ENCODE results near the gene NELFA. TPM values are rescaled to one million over a fixed set of nuclear protein-coding genes. Genes with fewer than 3 reads are reported as not detected.

NELFA gene
- total RNA-seq, 4 donors from 2014 or later: 22.0 to 80.4 (median 31.8) TPM

DNA sequence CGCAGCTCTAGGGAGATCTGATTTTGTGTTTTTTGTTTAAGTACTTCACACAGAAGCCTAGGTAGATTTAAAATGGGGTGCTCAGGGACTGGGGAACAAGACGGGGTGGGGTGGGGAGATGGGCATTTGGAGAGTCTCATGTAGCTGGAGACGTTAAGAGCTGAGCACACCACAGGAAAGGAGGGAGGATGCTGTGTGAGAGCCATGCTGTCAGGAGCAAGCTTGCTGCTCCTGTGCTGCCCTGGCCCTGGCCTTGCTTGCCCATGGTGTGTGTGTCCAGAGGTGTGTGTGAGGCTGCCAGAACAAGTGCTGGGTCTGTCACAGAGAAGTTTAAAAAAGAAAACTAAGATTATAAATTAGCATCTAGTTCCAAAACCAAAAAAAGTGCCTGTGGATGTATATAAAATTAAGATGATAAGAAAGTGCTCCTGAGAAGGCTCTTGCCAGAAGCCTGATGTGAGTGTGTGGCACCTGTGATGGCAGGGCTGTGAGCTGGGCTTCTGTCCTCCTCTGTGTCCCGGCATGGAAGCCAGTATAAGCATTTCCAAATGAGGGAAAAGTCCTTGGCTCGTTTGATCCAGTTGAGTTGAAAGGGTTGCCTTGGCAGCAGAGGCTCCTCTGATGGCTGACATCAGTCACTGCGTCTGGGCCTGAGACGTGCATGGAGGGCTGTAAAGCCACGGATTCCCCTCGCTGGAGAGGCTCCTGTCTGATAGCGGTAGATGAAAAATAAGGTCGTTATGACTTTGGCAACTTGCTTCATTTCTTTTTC is 63.5 kb downstream of the NELFA start:
- H3K27ac ChIP-seq: no peak overlapping the region
- H3K36me3 ChIP-seq: peaks cover 0 to 22% (median 7%) of the 10 kb centered on the region in 4 donors
- no peaks in the 10 kb centered on the region for H3K4me1 ChIP-seq
- H3K4me3 ChIP-seq: no peak overlapping the region
- TF ChIP-seq, protein P1, sequence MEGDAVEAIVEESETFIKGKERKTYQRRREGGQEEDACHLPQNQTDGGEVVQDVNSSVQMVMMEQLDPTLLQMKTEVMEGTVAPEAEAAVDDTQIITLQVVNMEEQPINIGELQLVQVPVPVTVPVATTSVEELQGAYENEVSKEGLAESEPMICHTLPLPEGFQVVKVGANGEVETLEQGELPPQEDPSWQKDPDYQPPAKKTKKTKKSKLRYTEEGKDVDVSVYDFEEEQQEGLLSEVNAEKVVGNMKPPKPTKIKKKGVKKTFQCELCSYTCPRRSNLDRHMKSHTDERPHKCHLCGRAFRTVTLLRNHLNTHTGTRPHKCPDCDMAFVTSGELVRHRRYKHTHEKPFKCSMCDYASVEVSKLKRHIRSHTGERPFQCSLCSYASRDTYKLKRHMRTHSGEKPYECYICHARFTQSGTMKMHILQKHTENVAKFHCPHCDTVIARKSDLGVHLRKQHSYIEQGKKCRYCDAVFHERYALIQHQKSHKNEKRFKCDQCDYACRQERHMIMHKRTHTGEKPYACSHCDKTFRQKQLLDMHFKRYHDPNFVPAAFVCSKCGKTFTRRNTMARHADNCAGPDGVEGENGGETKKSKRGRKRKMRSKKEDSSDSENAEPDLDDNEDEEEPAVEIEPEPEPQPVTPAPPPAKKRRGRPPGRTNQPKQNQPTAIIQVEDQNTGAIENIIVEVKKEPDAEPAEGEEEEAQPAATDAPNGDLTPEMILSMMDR (IDR thresholded peaks at IDR 0.05): no peak
- TF ChIP-seq POLR2A (IDR thresholded peaks at IDR 0.05) (no peak), EP300 (IDR thresholded peaks at IDR 0.05; ENCODE audit: low read depth) (no peak), POLR2AphosphoS5 (IDR thresholded peaks at IDR 0.05) (no peak)
- no peaks in the 10 kb centered on the region for H3K27me3 ChIP-seq
- in situ Hi-C loops (cut with MboI; ENCODE audit: low pct_ligation_motif_present in 1 of 4, low pct_unique_long_range_greater_than_20kb in 1 of 4, low sequenced_read_pairs in 3 of 4): no loop called here
- intact Hi-C loops (cut with DNase I; ENCODE audit: low total_unique reads): no loop called here
- no peak for DNase-seq
- no peaks in the 10 kb centered on the region for H3K9me3 ChIP-seq
- WGBS, 2 donors (ENCODE audit: low coverage in 1 of 2): 81 to 86% methylated on average over 2 to 11 of the region's 11 CpGs

GRCh38 chr4:1943928-1944327 is 64.8 kb downstream of the NELFA start:
- in situ Hi-C loops (cut with MboI; ENCODE audit: low pct_ligation_motif_present in 1 of 4, low pct_unique_long_range_greater_than_20kb in 1 of 4, low sequenced_read_pairs in 3 of 4): no loop called here
- H3K4me3 ChIP-seq: no peak overlapping the region
- WGBS, 2 donors (ENCODE audit: low coverage in 1 of 2): 92 to 96% methylated on average over 7 of the region's 7 CpGs

GRCh38 chr4:1940566-1940965 is 68.2 kb downstream of the NELFA start:
- Histone ChIP-seq H3K27ac (no peak overlapping the region), H3K36me3 (peaks cover 0 to 30% (median 10%) of the 10 kb centered on the region in 4 donors)

More at GRCh38 chr4:1943928-1944327, 64.8 kb downstream of the NELFA start:
- Histone ChIP-seq H3K4me1 (no peaks in the 10 kb centered on the region), H3K27me3 (no peaks in the 10 kb centered on the region), H3K36me3 (peaks cover 0 to 30% (median 10%) of the 10 kb centered on the region in 4 donors), H3K27ac (no peak overlapping the region), H3K9me3 (no peaks in the 10 kb centered on the region)
- intact Hi-C loops (cut with DNase I; ENCODE audit: low total_unique reads): no loop called here
- TF ChIP-seq POLR2AphosphoS5 (IDR thresholded peaks at IDR 0.05) (no peak), EP300 (IDR thresholded peaks at IDR 0.05; ENCODE audit: low read depth) (no peak), POLR2A (IDR thresholded peaks at IDR 0.05) (no peak)
- TF ChIP-seq, protein P1 (IDR thresholded peaks at IDR 0.05): no peak
- DNase-seq: no peak

More at GRCh38 chr4:1940566-1940965, 68.2 kb downstream of the NELFA start:
- intact Hi-C loops (cut with DNase I; ENCODE audit: low total_unique reads) (no loop called here), in situ Hi-C loops (cut with MboI; ENCODE audit: low pct_ligation_motif_present in 1 of 4, low pct_unique_long_range_greater_than_20kb in 1 of 4, low sequenced_read_pairs in 3 of 4) (no loop called here)
- H3K4me3 ChIP-seq: no peak overlapping the region
- TF ChIP-seq POLR2AphosphoS5 (IDR thresholded peaks at IDR 0.05) (no peak), POLR2A (IDR thresholded peaks at IDR 0.05) (no peak), EP300 (IDR thresholded peaks at IDR 0.05; ENCODE audit: low read depth) (no peak)
- TF ChIP-seq, protein P1 (IDR thresholded peaks at IDR 0.05): no peak
- H3K4me1 ChIP-seq: no peaks in the 10 kb centered on the region
- H3K9me3 ChIP-seq: no peaks in the 10 kb centered on the region
- no peaks in the 10 kb centered on the region for H3K27me3 ChIP-seq
- WGBS, 2 donors (ENCODE audit: low coverage in 1 of 2): 91 to 100% methylated on average over 2 to 7 of the region's 7 CpGs
- no peak for DNase-seq

All from transverse colon (tissue), 4 donors.